PC-9 (cell line): Measurements from ENCODE around the gene CALY.
"Not testable (repeated sequence)": the region's sequence is repeated elsewhere in the genome, so short reads cannot be mapped to it uniquely, and the experiment has no call there.

Experiments
- CTCF ChIP-seq: fragments of 200-600 bp; sonication (generic); conservative IDR thresholded peaks from 2 replicates; pipeline ENCODE4 v1.6.1; 2017; ENCODE audit warnings: mixed run types, antibody characterized with exemption, mild to moderate bottlenecking, moderate library complexity
- EZH2 ChIP-seq: fragments of 200-600 bp; sonication (generic); IDR thresholded peaks from 2 replicates; pipeline ENCODE4 v1.8.0; 2017; ENCODE audit warnings: antibody characterized with exemption, low read depth

DNA sequence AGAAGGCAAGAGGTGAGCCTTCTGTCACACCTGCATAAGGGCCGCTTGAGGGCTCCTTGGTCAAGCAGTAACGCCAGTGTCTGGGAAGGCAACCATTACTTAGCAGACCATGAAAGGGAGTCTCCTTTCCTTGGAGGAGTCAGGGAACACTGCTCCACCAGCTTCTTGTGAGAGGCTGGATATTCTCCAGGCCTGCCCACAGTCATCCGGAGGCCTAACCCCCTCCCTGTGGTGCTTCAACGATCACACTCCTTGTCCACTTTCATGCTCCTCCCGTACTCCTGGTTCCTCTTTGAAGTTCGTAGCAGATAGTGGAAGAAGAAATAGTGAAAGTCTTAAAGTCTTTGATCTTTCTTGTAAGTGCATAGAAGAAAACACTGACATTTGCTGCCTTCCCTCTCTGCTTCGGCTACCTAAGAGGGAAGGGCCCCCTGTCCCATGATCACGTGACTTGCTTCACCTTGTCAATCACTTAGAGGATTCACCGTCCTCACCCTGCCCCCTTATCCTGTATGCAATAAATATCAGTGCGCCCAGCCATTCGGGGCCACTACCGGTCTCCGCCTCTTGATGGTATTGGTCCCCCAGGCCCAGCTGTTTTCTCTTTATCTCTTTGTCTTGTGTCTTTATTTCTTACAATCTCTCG lies 14.5 kb downstream of the CALY start:
- TF ChIP-seq CTCF, EZH2: not testable (repeated sequence)
